ENCODE data around the gene SLC22A12.

GRCh38 chr11:64616817-64617216 is 25.8 kb downstream of the SLC22A12 start:
- TF ChIP-seq CTCF (IDR thresholded peaks at IDR 0.05): no peak
- no peak for TF ChIP-seq EZH2phosphoT487 (IDR thresholded peaks at IDR 0.05)

All from neural progenitor cell (in vitro differentiated cells).